WTC11 (cell line): ENCODE measurements around the gene LZTR1.
"Not testable (repeated sequence)": the region's sequence is repeated elsewhere in the genome, so short reads cannot be mapped to it uniquely, and the experiment has no call there.

Experiments used
- CBFB ChIP-seq: sonication (generic); formaldehyde crosslinking; IDR thresholded peaks from 2 replicates; pipeline ENCODE4 v1.8.1; 2022; ENCODE audit warnings: mild to moderate bottlenecking, low read depth, missing genetic modification reagents
- CREB1 ChIP-seq: sonication (generic); formaldehyde crosslinking; IDR thresholded peaks from 2 replicates; pipeline ENCODE4 v1.8.0; 2023; ENCODE audit warnings: mild to moderate bottlenecking, missing genetic modification reagents
- JUN ChIP-seq: sonication (generic); formaldehyde crosslinking; IDR thresholded peaks from 2 replicates; pipeline ENCODE4 v1.8.0; 2023; ENCODE audit warnings: mild to moderate bottlenecking, missing genetic modification reagents
- NFE2L1 ChIP-seq: sonication (generic); formaldehyde crosslinking; IDR thresholded peaks from 2 replicates; pipeline ENCODE4 v1.8.1; 2023; ENCODE audit warnings: missing genetic modification reagents
- SP1 ChIP-seq: sonication (generic); formaldehyde crosslinking; conservative IDR thresholded peaks from 2 replicates; pipeline ENCODE4 v1.8.1; 2022; ENCODE audit warnings: missing genetic modification reagents
- TEAD4 ChIP-seq: sonication (generic); formaldehyde crosslinking; IDR thresholded peaks from 2 replicates; pipeline ENCODE4 v1.8.0; 2022; ENCODE audit warnings: mild to moderate bottlenecking, missing genetic modification reagents
- ZNF121 ChIP-seq: sonication (generic); formaldehyde crosslinking; IDR thresholded peaks from 2 replicates; pipeline ENCODE4 v1.8.0; 2023; ENCODE audit warnings: missing genetic modification reagents
- ZNF263 ChIP-seq: sonication (generic); formaldehyde crosslinking; IDR thresholded peaks from 2 replicates; pipeline ENCODE4 v1.8.1; 2022; ENCODE audit warnings: low read depth, mild to moderate bottlenecking, moderate library complexity, missing genetic modification reagents
- TF ChIP-seq, protein P1 (sequence below): sonication (generic); formaldehyde crosslinking; IDR thresholded peaks from 2 replicates; pipeline ENCODE4 v1.8.0; 2023; ENCODE audit warnings: missing genetic modification reagents, mild to moderate bottlenecking, borderline replicate concordance
- TF ChIP-seq, protein P2 (sequence below): fragments of 200-600 bp; IDR thresholded peaks from 2 replicates; pipeline ENCODE4 v1.8.0; 2022; ENCODE audit warnings: antibody characterized with exemption

DNA sequence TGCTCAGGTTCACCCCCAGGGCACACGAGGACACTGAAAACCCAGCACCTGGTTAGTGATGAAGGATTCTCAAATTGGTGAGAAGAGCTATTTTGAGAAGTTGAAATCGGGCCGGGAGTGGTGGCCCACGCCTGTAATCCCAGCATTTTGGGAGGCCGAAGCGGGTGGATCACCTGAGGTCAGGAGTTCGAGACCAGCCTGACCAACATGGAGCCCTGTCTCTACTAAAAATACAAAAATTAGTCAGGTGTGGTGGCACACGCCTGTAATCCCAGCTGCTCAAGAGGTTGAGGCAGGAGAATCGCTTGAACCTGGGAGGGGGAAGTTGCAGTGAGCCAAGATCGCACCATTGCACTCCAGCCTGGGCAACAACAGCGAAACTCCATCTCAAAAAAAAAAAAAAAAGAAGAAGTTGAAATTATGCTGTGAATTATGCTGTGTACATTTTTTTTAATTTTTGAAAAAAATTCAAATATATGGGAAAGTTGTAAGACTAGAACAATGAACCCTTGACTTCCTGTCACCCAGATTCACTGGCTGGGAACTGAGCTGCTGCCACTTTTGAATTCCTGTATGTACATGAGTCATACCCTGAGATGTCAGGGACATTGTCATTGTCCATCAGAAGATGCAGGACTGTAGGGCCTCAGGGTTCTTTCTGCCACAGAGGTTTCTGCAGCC lies 9.9 kb upstream of the LZTR1 start:
- TF ChIP-seq JUN, CREB1, ZNF121, CBFB, TEAD4, SP1, ZNF263, NFE2L1 (CRISPR knock-in tag): not testable (repeated sequence)
- TF ChIP-seq, protein P1, sequence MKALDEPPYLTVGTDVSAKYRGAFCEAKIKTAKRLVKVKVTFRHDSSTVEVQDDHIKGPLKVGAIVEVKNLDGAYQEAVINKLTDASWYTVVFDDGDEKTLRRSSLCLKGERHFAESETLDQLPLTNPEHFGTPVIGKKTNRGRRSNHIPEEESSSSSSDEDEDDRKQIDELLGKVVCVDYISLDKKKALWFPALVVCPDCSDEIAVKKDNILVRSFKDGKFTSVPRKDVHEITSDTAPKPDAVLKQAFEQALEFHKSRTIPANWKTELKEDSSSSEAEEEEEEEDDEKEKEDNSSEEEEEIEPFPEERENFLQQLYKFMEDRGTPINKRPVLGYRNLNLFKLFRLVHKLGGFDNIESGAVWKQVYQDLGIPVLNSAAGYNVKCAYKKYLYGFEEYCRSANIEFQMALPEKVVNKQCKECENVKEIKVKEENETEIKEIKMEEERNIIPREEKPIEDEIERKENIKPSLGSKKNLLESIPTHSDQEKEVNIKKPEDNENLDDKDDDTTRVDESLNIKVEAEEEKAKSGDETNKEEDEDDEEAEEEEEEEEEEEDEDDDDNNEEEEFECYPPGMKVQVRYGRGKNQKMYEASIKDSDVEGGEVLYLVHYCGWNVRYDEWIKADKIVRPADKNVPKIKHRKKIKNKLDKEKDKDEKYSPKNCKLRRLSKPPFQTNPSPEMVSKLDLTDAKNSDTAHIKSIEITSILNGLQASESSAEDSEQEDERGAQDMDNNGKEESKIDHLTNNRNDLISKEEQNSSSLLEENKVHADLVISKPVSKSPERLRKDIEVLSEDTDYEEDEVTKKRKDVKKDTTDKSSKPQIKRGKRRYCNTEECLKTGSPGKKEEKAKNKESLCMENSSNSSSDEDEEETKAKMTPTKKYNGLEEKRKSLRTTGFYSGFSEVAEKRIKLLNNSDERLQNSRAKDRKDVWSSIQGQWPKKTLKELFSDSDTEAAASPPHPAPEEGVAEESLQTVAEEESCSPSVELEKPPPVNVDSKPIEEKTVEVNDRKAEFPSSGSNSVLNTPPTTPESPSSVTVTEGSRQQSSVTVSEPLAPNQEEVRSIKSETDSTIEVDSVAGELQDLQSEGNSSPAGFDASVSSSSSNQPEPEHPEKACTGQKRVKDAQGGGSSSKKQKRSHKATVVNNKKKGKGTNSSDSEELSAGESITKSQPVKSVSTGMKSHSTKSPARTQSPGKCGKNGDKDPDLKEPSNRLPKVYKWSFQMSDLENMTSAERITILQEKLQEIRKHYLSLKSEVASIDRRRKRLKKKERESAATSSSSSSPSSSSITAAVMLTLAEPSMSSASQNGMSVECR: not testable (repeated sequence)
- TF ChIP-seq, protein P2, sequence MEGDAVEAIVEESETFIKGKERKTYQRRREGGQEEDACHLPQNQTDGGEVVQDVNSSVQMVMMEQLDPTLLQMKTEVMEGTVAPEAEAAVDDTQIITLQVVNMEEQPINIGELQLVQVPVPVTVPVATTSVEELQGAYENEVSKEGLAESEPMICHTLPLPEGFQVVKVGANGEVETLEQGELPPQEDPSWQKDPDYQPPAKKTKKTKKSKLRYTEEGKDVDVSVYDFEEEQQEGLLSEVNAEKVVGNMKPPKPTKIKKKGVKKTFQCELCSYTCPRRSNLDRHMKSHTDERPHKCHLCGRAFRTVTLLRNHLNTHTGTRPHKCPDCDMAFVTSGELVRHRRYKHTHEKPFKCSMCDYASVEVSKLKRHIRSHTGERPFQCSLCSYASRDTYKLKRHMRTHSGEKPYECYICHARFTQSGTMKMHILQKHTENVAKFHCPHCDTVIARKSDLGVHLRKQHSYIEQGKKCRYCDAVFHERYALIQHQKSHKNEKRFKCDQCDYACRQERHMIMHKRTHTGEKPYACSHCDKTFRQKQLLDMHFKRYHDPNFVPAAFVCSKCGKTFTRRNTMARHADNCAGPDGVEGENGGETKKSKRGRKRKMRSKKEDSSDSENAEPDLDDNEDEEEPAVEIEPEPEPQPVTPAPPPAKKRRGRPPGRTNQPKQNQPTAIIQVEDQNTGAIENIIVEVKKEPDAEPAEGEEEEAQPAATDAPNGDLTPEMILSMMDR: not testable (repeated sequence)
